Activated T-helper 1 cell treated with Interleukin-2 at 50 U/mL for 16 hours (primary cell): Measurements from ENCODE around the gene STPG2.

Experiments used
- DNase-seq: peaks from one replicate; pipeline ENCODE4 v3.0.0-alpha.2; 2020; ENCODE audit warnings: low read depth

Gene STPG2

GRCh38 chr4:97786306-97786920, 356.9 kb downstream of the STPG2 start:
- DNase-seq, result no peak

GRCh38 chr4:97778174-97778573, 365.1 kb downstream of the STPG2 start:
- DNase-seq, result no peak

DNA sequence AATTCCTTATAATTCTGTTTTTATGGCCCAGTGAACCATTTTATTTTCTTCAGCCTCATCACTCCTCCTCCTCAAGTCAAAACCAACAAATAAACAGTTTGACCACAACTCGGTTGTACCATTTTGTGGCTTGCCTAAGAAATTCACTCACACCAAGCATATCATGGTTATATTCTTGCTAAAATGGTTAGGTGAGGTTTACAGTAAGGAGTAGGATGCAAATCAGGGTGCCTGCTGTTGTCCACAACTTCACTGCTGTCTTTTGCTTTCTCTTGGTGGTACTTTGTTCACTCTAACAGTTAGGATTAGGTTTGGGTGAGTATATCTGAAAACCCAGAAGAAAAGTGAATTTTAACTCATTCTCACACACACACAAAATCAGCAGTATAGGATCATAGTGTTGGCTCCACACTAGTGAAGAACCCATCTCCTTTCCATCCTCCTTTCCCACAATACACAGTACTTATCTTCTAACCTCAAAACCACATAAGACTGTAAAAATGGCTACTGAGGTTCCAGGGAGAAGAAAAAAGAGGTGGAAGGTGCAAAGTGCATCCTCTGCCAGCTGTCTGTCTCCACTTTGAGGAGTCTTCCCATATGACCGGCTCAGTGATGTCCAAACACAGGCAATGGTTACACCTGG, 368.8 kb downstream of the STPG2 start:
- no peak for DNase-seq

- DNase-seq, result no peak
These were observed 373.1 kb downstream of the STPG2 start for GRCh38 chr4:97770222-97770621.

- no peak for DNase-seq
These were observed 381.2 kb downstream of the STPG2 start for GRCh38 chr4:97762115-97762512.

DNA sequence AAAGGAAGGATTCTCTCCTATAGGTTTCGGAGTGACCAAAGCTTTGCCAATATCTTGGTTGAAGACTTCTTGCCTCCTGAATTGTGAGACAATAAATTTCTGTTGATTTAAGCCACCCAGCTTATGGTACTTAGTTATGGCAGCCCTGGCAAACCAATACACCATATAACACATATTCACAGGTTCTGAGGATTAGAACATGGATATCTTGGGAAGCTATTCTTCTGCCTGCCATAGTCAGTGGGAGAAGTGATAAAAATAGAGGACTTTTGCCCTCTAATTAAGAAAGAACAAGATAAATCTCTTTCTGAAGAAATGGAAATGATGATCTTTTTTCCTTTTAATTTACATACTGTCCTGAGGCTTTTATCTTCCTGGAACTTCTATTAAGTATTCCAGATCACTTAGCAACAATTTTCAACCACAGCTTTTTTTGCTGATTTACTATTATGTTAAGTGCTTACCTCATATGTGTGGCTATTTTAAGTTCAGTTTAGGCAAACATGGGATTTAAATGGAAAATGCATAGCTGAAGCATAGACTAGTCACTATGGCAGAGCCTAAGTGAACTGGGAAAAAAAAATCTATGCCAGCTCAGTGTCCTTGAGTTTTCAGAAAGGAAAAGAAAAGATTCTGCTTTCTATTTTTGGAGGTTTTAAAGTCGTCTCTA, 381.7 kb downstream of the STPG2 start:
- DNase-seq, result no peak

DNA sequence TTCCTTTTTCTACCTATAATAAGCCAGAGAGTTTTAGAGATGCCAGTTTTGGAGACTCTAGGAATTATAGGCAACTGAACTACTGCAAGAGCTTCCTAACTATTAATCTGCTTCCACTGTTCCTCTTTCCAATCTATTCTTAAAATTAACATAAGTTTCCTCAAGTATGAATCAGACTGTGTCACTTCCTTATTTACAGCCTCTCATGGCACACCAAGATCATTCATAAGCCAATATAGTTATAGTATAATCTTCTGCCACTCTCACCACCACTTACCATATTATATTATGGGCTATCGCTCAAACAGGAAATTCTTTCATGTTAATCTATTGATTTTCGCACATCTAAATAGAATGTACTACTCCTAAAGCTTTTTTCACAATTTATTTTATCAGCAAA, 383.5 kb downstream of the STPG2 start:
- no peak for DNase-seq

- DNase-seq, result no peak
These were observed 390.7 kb downstream of the STPG2 start for GRCh38 chr4:97752599-97752998.

GRCh38 chr4:97747945-97748344, 395.3 kb downstream of the STPG2 start:
- DNase-seq, result no peak

DNA sequence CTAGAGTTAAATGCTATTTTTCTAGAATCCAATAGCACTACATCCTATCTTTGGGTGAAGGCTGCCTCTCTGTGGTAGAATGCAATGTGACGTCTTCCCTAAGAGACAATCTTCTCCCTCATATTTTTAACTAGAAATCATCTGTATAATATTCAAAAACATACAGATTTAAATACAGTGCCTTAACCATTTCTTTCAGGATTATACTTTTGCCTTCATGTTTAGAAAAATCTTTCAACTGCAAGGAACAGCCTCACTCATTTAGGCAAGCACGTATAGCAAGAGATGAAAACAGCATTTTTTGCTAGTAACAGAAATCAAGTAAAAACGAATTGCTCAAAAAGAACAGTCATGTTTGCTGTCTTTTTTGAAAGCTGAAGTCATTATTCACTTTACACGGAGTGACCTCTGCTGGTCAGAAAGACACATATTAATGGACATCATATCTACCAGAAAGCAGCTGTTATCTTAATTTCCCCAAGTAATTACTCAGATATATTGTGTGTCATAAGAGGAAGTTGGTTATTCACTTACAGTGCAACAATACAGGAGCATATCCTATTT, 422.3 kb downstream of the STPG2 start:
- no peak for DNase-seq

DNA sequence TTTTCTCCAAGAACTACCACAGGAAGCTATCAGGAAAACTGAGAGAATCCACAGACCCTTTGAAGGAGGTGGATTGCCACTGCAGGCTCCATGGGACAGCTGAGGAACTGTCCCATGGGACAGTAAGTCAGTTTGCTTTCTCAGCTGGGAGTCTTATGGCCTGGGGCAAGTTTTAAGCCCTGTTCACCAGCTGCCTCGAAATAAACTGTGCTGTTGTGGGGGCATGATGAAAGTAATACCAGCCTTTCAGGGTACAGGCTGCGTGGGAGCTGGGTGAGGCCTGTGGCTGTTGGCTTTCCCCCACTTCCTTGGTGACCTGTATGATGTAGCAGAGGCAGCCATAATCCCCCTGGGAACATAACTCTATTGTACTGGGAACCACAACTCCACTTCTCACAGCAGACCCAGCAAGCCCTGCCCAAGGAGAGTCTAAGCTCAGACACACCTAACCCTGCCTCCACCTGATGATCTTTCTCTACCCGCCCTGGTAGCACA, 452.1 kb downstream of the STPG2 start:
- DNase-seq, result no peak

- no peak for DNase-seq
These were observed 472.5 kb downstream of the STPG2 start for GRCh38 chr4:97670703-97671269.

DNA sequence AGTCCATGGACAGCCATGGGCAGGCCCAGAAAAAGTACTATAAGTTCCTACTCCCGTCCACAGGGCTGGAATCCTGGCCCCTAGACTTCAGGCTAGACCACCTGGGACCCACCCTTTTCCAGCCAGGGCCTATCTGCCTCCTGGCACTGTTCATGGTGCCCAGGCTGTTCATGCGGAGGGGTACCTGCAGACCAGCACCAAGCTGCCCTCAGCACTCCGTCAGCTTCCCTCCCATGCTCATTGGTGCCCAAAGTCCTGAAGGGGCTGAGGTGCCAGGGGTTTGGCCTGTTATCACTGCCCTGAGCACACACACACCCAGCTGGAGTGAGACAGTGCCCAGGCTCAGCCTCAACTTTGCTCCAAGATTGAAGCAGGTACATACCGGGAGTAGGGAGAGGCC, 477.7 kb downstream of the STPG2 start:
- no peak for DNase-seq

GRCh38 chr4:97664741-97665140, 478.5 kb downstream of the STPG2 start:
- no peak for DNase-seq

DNA sequence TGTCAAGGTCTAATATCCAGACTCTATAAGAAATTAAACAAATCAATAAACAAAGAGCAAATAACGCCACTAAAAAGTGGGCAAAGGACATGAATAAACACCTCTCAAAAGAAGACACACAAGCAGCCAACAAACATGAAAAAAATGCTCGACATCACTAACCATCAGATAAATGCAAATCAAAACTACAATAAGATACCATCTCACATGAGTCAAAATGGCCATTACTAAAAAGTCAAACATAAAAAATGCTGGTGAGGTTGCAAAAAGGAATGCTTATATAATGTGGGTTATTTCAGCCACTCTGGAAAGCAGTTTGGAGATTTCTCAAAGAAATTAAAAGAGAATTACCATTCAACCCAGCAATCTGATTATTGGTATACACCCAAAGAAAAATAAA, 481.1 kb downstream of the STPG2 start:
- no peak for DNase-seq

DNA sequence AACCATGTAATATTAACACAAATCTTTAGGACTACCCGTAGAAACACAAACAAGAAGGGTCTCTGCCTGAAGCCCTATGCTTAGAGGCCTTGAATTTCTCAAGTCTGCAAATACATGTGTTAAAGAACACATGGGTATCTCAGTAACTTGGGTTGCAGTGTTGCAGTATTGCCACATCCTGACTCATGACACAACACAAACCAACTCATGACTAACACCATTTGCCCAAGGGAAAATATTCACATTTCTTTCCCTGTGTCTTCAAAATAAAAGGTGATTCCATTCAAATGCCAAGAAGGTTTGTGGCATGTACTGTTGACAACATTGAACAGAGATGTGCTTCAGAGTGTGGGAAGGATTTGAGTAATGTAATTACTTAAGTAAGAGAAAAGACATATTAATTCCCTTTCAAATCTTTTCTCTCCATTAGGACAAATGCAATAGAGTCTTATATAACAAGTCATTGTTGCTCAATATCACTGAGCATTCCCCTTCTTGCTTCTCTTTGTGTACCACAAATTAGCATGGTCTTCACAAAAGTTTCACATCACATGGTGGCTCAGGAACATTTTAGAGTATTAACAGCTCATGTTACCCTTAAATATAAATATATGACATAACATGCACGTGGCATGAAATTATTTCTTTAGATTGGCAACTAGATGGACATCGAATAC, 487.1 kb downstream of the STPG2 start:
- DNase-seq, result no peak

- no peak for DNase-seq
These were observed 489.6 kb downstream of the STPG2 start for GRCh38 chr4:97653701-97654100.

- no peak for DNase-seq
These were observed 496.3 kb downstream of the STPG2 start for GRCh38 chr4:97646997-97647396.

GRCh38 chr4:97645071-97645821, 498.0 kb downstream of the STPG2 start:
- no peak for DNase-seq

DNA sequence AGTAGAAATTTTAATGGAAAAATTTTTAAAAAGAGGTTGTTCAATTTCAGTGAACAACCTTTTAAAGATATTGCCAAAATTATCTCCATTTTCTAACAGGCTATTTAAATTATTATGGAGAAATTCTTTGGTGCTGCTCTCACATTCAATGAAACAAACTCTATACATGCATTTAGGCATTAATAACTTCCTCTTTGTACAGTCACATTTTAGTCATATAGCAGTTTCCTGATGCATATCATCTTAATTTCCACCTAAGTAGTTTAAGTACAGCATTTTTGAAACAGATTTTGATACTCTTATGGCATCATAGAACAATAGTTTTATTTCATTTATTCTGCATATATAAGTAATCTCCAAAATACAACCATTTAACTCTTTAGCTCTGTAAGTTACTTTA, 500.1 kb downstream of the STPG2 start:
- no peak for DNase-seq

DNA sequence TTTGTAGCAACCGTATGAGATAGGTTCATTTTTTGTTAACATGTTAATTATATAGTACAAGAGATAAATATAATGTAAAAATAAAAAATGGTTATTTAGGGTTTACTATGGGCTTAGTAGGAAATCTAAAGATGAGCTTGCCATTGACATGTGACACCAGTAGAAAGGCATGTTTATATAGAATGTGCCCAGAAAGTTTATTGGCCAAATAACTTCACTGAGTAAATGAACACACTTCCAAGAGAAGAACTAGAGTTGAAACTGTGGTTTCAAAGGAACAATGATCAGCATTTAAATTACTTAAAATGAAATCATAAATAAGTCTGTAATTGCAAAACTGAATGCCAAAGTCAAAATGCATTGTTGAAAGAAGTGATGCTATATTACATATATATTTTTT, 503.3 kb downstream of the STPG2 start:
- DNase-seq, result no peak
